Ishikawa (cell line): ENCODE data around the gene BBS9.

ENCODE experiments used
- CEBPB ChIP-seq: IDR thresholded peaks from 2 replicates; pipeline ENCODE4 v1.6.1; 2012
- CREB1 ChIP-seq: IDR thresholded peaks from 2 replicates; pipeline ENCODE4 v1.6.1; 2012; ENCODE audit warnings: low read depth
- EGR1 ChIP-seq: IDR thresholded peaks from 2 replicates; pipeline ENCODE4 v1.6.1; 2012
- EP300 ChIP-seq: IDR thresholded peaks from 2 replicates; pipeline ENCODE4 v1.6.1; 2012; ENCODE audit warnings: borderline replicate concordance
- FOXM1 ChIP-seq: IDR thresholded peaks from 2 replicates; pipeline ENCODE4 v1.6.1; 2012; ENCODE audit warnings: low read depth, borderline replicate concordance
- NFIC ChIP-seq: IDR thresholded peaks from 2 replicates; pipeline ENCODE4 v1.6.1; 2012
- RAD21 ChIP-seq: IDR thresholded peaks from 2 replicates; pipeline ENCODE4 v1.6.1; 2012; ENCODE audit warnings: low read depth
- TAF1 ChIP-seq: IDR thresholded peaks from 2 replicates; pipeline ENCODE4 v1.6.1; 2012; ENCODE audit warnings: low read depth, mild to moderate bottlenecking
- TCF12 ChIP-seq: IDR thresholded peaks from 2 replicates; pipeline ENCODE4 v1.6.1; 2012; ENCODE audit warnings: low read depth
- TEAD4 ChIP-seq: IDR thresholded peaks from 2 replicates; pipeline ENCODE4 v1.6.1; 2012
- USF1 ChIP-seq: IDR thresholded peaks from 2 replicates; pipeline ENCODE4 v1.6.1; 2012
- YY1 ChIP-seq: IDR thresholded peaks from 2 replicates; pipeline ENCODE4 v1.6.1; 2012; ENCODE audit warnings: low read depth
- ZBTB7A ChIP-seq: IDR thresholded peaks from 2 replicates; pipeline ENCODE4 v1.6.1; 2012; ENCODE audit warnings: low read depth
- TF ChIP-seq, protein P1 (sequence below): IDR thresholded peaks from 2 replicates; pipeline ENCODE4 v1.6.1; 2012; ENCODE audit warnings: low read depth, mild to moderate bottlenecking
- TF ChIP-seq, protein P2 (sequence below): IDR thresholded peaks from 2 replicates; pipeline ENCODE4 v1.6.1; 2012

The BBS9 gene

DNA sequence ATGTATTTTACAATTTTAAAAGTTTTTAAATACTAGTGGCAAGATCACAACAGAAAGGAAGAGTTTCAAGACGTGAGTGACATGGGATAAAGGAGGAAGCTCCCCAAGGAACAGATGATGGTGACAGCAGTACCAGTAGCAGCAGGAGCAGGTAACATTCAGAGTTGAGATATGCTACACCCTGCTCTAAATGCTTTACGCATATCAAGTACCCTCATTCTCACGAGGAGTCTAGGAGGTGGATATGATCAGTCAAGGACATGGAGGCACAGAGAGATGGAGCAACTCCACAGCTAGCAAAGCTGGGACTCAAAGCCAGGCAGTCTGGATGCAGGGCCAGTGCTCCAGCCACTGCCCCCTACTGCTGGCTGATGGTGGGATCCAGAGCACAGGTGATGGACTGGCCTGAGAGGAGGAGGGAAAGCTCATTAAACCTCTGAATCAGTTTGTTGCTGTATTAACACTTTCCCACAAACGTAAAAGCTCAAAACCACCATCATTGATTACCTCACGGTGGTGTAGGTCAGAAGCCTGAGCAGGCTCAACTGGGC lies 37.6 kb upstream of the BBS9 start:
- TF ChIP-seq CREB1 (no peak), TAF1 (no peak), TCF12 (no peak), EGR1 (no peak), ZBTB7A (no peak), FOXM1 (no peak), YY1 (no peak)
- TF ChIP-seq, protein P1, sequence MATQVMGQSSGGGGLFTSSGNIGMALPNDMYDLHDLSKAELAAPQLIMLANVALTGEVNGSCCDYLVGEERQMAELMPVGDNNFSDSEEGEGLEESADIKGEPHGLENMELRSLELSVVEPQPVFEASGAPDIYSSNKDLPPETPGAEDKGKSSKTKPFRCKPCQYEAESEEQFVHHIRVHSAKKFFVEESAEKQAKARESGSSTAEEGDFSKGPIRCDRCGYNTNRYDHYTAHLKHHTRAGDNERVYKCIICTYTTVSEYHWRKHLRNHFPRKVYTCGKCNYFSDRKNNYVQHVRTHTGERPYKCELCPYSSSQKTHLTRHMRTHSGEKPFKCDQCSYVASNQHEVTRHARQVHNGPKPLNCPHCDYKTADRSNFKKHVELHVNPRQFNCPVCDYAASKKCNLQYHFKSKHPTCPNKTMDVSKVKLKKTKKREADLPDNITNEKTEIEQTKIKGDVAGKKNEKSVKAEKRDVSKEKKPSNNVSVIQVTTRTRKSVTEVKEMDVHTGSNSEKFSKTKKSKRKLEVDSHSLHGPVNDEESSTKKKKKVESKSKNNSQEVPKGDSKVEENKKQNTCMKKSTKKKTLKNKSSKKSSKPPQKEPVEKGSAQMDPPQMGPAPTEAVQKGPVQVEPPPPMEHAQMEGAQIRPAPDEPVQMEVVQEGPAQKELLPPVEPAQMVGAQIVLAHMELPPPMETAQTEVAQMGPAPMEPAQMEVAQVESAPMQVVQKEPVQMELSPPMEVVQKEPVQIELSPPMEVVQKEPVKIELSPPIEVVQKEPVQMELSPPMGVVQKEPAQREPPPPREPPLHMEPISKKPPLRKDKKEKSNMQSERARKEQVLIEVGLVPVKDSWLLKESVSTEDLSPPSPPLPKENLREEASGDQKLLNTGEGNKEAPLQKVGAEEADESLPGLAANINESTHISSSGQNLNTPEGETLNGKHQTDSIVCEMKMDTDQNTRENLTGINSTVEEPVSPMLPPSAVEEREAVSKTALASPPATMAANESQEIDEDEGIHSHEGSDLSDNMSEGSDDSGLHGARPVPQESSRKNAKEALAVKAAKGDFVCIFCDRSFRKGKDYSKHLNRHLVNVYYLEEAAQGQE, result no peak

DNA sequence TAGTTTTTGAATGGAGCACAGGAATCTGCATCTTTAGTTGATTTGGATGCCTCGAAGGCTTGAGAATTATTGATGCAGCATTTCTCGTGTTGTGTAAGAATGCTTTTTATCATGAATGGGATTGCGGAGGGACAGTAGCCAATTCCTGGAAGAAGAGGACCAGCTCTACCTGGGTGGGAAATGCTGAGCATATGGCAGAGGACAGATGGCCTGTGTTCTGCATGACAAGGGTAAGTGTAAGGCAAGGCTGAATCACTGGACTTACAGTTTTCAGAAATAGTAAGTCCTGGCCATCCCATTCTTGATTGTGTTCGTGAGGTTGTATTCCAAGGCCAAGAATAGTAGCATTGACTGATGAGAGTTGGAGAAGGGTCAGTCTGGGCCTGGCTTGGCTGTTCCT lies 36.1 kb upstream of the BBS9 start:
- TF ChIP-seq FOXM1, result no peak
- TF ChIP-seq NFIC, result no peak
- no peak for TF ChIP-seq YY1
- TF ChIP-seq, protein P2, sequence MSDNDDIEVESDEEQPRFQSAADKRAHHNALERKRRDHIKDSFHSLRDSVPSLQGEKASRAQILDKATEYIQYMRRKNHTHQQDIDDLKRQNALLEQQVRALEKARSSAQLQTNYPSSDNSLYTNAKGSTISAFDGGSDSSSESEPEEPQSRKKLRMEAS, result no peak
- no peak for TF ChIP-seq USF1
- TF ChIP-seq CREB1, result no peak
- TF ChIP-seq EGR1, result no peak
- TF ChIP-seq EP300, result no peak
- TF ChIP-seq TEAD4, result no peak

DNA sequence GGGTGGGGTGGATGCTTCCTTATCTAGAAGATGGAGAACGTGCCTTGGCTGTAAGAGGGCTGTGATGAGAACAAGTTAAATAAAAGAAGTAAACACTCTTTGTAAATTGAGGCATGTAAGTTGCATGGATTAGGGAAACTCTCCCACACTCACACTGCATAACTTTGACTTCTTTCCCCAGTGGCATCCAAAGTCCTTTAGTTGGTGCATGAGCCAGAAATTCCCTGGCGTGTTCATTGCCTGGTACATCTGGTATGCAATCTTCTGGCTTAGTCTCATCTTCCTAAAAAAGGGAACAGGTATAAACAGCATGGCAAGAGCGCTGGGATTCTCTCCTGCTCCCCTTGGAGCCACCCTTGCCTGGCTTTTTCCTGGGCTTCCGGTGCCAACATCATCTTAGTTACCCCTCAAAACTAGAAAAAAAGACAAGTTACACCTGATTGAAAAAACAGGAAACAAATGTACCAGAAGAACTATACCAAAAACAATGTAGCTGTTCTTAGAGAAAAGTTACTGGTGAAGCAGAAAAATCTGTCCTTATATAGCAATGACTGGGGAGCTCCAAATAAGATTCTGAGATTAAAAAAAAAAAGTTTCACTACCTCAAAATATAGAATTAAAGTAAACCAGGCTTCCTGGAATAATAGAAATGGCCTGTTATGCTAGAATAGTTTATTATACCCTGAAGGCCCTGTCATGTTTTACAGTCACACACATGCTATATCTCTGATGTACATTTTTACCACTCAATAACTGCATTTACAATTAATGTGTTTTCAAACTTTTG lies 30.0 kb upstream of the BBS9 start:
- TF ChIP-seq EGR1 (no peak), USF1 (no peak)

GRCh38 chr7:33100770-33101169 lies 28.6 kb upstream of the BBS9 start:
- TF ChIP-seq CEBPB, result no peak
- TF ChIP-seq RAD21, result no peak
- TF ChIP-seq EGR1, result no peak
- TF ChIP-seq TCF12, result no peak
- TF ChIP-seq NFIC, result no peak
- TF ChIP-seq EP300, result no peak
- TF ChIP-seq, protein P1, result no peak
- TF ChIP-seq FOXM1, result no peak
- no peak for TF ChIP-seq ZBTB7A
- no peak for TF ChIP-seq TAF1
- TF ChIP-seq, protein P2, result no peak
- no peak for TF ChIP-seq USF1

GRCh38 chr7:33101906-33102305 lies 27.5 kb upstream of the BBS9 start:
- TF ChIP-seq YY1 (no peak), TEAD4 (no peak)
